H1 (cell line): ENCODE results near the gene RFLNA. TPM values are rescaled to one million over a fixed set of nuclear protein-coding genes. Genes with fewer than 3 reads are reported as not detected.

Experiments used
- CTCF ChIA-PET: fragments of 300-600 bp; sonication (Branson Sonifier 250); formaldehyde crosslinking; loops from one replicate; lab custom pipeline; 2021; ENCODE audit not compliant: partially characterized antibody; lab: Charles Lee
- POLR2A ChIA-PET: fragments of 300-600 bp; sonication (Branson Sonifier 250); formaldehyde crosslinking; loops from one replicate; lab custom pipeline; 2021; ENCODE audit warnings: inconsistent platforms; ENCODE audit not compliant: partially characterized antibody; lab: Charles Lee
- DNase-seq, 2 experiments: peaks; one replicate each; pipeline versions ENCODE4 v3.0.0 to v3.0.0-alpha.2; 2010 to 2022; ENCODE audit warnings: low spot score in 2 of 2, low read depth in 1 of 2, mixed read lengths in 1 of 2
- FAIRE-seq: peaks from 2 replicates; lab custom pipeline; 2011; peaks lifted over from hg19 to GRCh38; lab: Jason Lieb, UNC
- H2AFZ ChIP-seq: 2 replicates; pipeline ENCODE4 v1.8.1; 2012; ENCODE audit warnings: low read length, inconsistent platforms
- H2AK5ac ChIP-seq: 2 replicates; pipeline ENCODE4 v1.6.1; 2013; ENCODE audit warnings: low read depth, low read length
- H2BK120ac ChIP-seq: replicated peaks from 2 replicates; pipeline ENCODE3; 2013; ENCODE audit warnings: low read depth, low read length, inconsistent platforms
- H2BK12ac ChIP-seq: 2 replicates; pipeline ENCODE4 v1.6.1; 2013; ENCODE audit warnings: low read depth, low read length
- H2BK15ac ChIP-seq: 2 replicates; pipeline ENCODE4 v1.6.1; 2013; ENCODE audit warnings: low read length
- H2BK20ac ChIP-seq: 2 replicates; pipeline ENCODE4 v1.6.1; 2013; ENCODE audit warnings: low read length
- H2BK5ac ChIP-seq: 2 replicates; pipeline ENCODE4 v1.6.1; 2013; ENCODE audit warnings: low read depth, low read length
- H3K14ac ChIP-seq: 2 replicates; pipeline ENCODE4 v1.6.1; 2013; ENCODE audit warnings: inconsistent platforms; ENCODE audit not compliant: insufficient read length
- H3K18ac ChIP-seq: 2 replicates; pipeline ENCODE4 v1.6.1; 2013; ENCODE audit warnings: low read length; ENCODE audit errors: extremely low read depth
- H3K23ac ChIP-seq: 2 replicates; pipeline ENCODE4 v1.6.1; 2013; ENCODE audit warnings: inconsistent platforms; ENCODE audit not compliant: insufficient read length
- H3K23me2 ChIP-seq: 2 replicates; pipeline ENCODE4 v1.6.1; 2013; ENCODE audit warnings: low read depth, low read length
- H3K27ac ChIP-seq: 2 replicates; pipeline ENCODE4 v1.6.1; 2011; ENCODE audit warnings: low read depth, low read length, inconsistent platforms
- H3K27me3 ChIP-seq, 4 experiments: replicated peaks in 1 of 4; 1 replicate in 1 of 4; 2 replicates in 3 of 4; pipeline versions ENCODE4 v1.6.1 to v1.8.1; 2011 to 2013; ENCODE audit warnings: low read length in 3 of 4, mild to moderate bottlenecking in 3 of 4, inconsistent platforms in 2 of 4, mixed read lengths in 2 of 4, moderate library complexity in 1 of 4; ENCODE audit not compliant: control insufficient read depth in 3 of 4, insufficient read depth in 3 of 4; ENCODE audit errors: extremely low read depth in 1 of 4
- H3K36me3 ChIP-seq, 4 experiments: 2 replicates each; pipeline versions ENCODE4 v1.6.1 to v1.8.1; 2011 to 2013; ENCODE audit warnings: mild to moderate bottlenecking in 4 of 4, low read length in 3 of 4, moderate library complexity in 2 of 4, control low read depth in 1 of 4, inconsistent platforms in 1 of 4; ENCODE audit not compliant: insufficient read depth in 4 of 4, control insufficient read depth in 2 of 4
- H3K4ac ChIP-seq: replicated peaks from 2 replicates; pipeline ENCODE3; 2013; ENCODE audit warnings: low read length, low read depth, mixed read lengths, inconsistent platforms; ENCODE audit not compliant: insufficient read length
- H3K4me1 ChIP-seq, 4 experiments: replicated peaks in 1 of 4; 1 replicate in 1 of 4; 2 replicates in 3 of 4; pipeline versions ENCODE4 v1.6.1 to v1.8.1; 2011 to 2013; ENCODE audit warnings: low read length in 3 of 4, inconsistent platforms in 2 of 4, mixed read lengths in 1 of 4; ENCODE audit not compliant: insufficient read depth in 4 of 4, control insufficient read depth in 3 of 4
- H3K4me2 ChIP-seq, 2 experiments: 2 replicates each; pipeline versions ENCODE4 v1.6.1 to v1.8.1; 2011 to 2013; ENCODE audit warnings: low read depth in 2 of 2, low read length in 2 of 2, control low read depth in 1 of 2, inconsistent platforms in 1 of 2, mild to moderate bottlenecking in 1 of 2; ENCODE audit not compliant: insufficient read depth in 1 of 2
- H3K4me3 ChIP-seq, 4 experiments: fragments of 200-600, 300-600 bp in 1 of 4; sonication (generic), shearing (Covaris generic), sonication (Bioruptor Twin) in 1 of 4; 2 replicates each; pipeline versions ENCODE4 v1.5.1 to v1.8.1; 2011 to 2016; ENCODE audit warnings: low read length in 4 of 4, low read depth in 3 of 4, control low read depth in 2 of 4, inconsistent platforms in 2 of 4, mild to moderate bottlenecking in 2 of 4, mixed read lengths in 1 of 4, moderate library complexity in 1 of 4; ENCODE audit not compliant: insufficient read depth in 2 of 4; ENCODE audit errors: extremely low read depth in 1 of 4
- H3K56ac ChIP-seq: replicated peaks from 2 replicates; pipeline ENCODE3; 2013; ENCODE audit warnings: low read depth, mild to moderate bottlenecking, mixed read lengths, low read length, inconsistent platforms; ENCODE audit not compliant: insufficient read length
- H3K79me1 ChIP-seq: 2 replicates; pipeline ENCODE4 v1.6.1; 2013; ENCODE audit warnings: low read depth, low read length, control low read depth
- H3K79me2 ChIP-seq, 2 experiments: 2 replicates each; pipeline versions ENCODE4 v1.6.1 to v1.8.1; 2012 to 2013; ENCODE audit warnings: low read length in 2 of 2, mild to moderate bottlenecking in 2 of 2, inconsistent platforms in 1 of 2; ENCODE audit not compliant: insufficient read depth in 2 of 2, control insufficient read depth in 1 of 2
- H3K9ac ChIP-seq, 4 experiments: replicated peaks in 1 of 4; 1 replicate in 1 of 4; 2 replicates in 3 of 4; pipeline versions ENCODE4 v1.6.1 to v1.8.1; 2011 to 2013; ENCODE audit warnings: low read depth in 3 of 4, low read length in 3 of 4, control low read depth in 2 of 4, mild to moderate bottlenecking in 2 of 4, moderate library complexity in 2 of 4, inconsistent platforms in 1 of 4; ENCODE audit errors: extremely low read depth in 1 of 4
- H3K9me3 ChIP-seq, 2 experiments: 2 replicates each; pipeline versions ENCODE4 v1.6.1 to v1.8.1; 2012 to 2013; ENCODE audit warnings: mild to moderate bottlenecking in 2 of 2, moderate library complexity in 2 of 2, control low read depth in 1 of 2, inconsistent platforms in 1 of 2, low read depth in 1 of 2, low read length in 1 of 2, mixed read lengths in 1 of 2; ENCODE audit not compliant: insufficient read depth in 2 of 2
- H4K20me1 ChIP-seq, 2 experiments: replicated peaks in 1 of 2; 2 replicates each; pipeline versions ENCODE3 to v1.8.1; 2011 to 2013; ENCODE audit warnings: inconsistent platforms in 2 of 2, low read length in 2 of 2, mild to moderate bottlenecking in 1 of 2; ENCODE audit not compliant: insufficient read depth in 2 of 2, control insufficient read depth in 1 of 2
- H4K5ac ChIP-seq: 2 replicates; pipeline ENCODE4 v1.6.1; 2013; ENCODE audit warnings: low read length, low read depth, mixed read lengths, inconsistent platforms; ENCODE audit not compliant: insufficient read length
- H4K8ac ChIP-seq: 2 replicates; pipeline ENCODE4 v1.8.0; 2013; ENCODE audit warnings: mild to moderate bottlenecking, moderate library complexity, low read length, inconsistent platforms; ENCODE audit not compliant: insufficient read depth; ENCODE audit errors: extremely low read depth
- H4K91ac ChIP-seq: replicated peaks from 2 replicates; pipeline ENCODE3; 2013; ENCODE audit warnings: low read length, mixed read lengths, inconsistent platforms; ENCODE audit not compliant: insufficient read length
- BACH1 ChIP-seq: IDR thresholded peaks from 2 replicates; pipeline ENCODE4 v1.6.1; 2012; ENCODE audit warnings: low read length, improper control_type of control experiment
- BRCA1 ChIP-seq: IDR thresholded peaks from 2 replicates; pipeline ENCODE4 v1.6.1; 2012; ENCODE audit warnings: low read depth, low read length, improper control_type of control experiment
- CTBP2 ChIP-seq: IDR thresholded peaks from 2 replicates; pipeline ENCODE4 v1.7.0; 2011; ENCODE audit warnings: borderline replicate concordance, mild to moderate bottlenecking, moderate library complexity, mixed read lengths, low read length; ENCODE audit not compliant: insufficient read depth, insufficient read length
- KDM4A ChIP-seq: IDR thresholded peaks from one replicate; pipeline ENCODE4 v1.7.1; 2012; ENCODE audit warnings: low read depth, mild to moderate bottlenecking, moderate library complexity, low read length, inconsistent platforms; ENCODE audit not compliant: severe bottlenecking
- KDM5A ChIP-seq: fragments of 200-600 bp; IDR thresholded peaks from 2 replicates; pipeline ENCODE4 v1.7.1; 2012; ENCODE audit warnings: mild to moderate bottlenecking, low read length, inconsistent platforms, mixed read lengths
- POU5F1 ChIP-seq: IDR thresholded peaks from 2 replicates; pipeline ENCODE4 v1.6.1; 2011; ENCODE audit warnings: low read depth, mild to moderate bottlenecking, low read length, moderate library complexity
- RNF2 ChIP-seq: fragments of 200-900, 300-1000 bp; sonication (generic); IDR thresholded peaks from 2 replicates; pipeline ENCODE4 v1.7.1; 2016; ENCODE audit warnings: borderline replicate concordance, low read depth, mild to moderate bottlenecking, antibody characterized with exemption, low read length; ENCODE audit not compliant: poor library complexity, severe bottlenecking; ENCODE audit errors: missing control alignments
- RXRA ChIP-seq: IDR thresholded peaks from 2 replicates; pipeline ENCODE4 v1.6.1; 2011; ENCODE audit warnings: low read depth, mild to moderate bottlenecking, low read length, moderate library complexity; ENCODE audit not compliant: insufficient read depth
- SIN3A ChIP-seq, 2 experiments: IDR thresholded peaks in 1 of 2; conservative IDR thresholded peaks in 1 of 2; 2 replicates each; pipeline ENCODE4 v1.6.1; 2011 to 2012; ENCODE audit warnings: low read length in 2 of 2, improper control_type of control experiment in 1 of 2, low read depth in 1 of 2, mild to moderate bottlenecking in 1 of 2
- SIX5 ChIP-seq: IDR thresholded peaks from 2 replicates; pipeline ENCODE4 v1.6.1; 2011; ENCODE audit warnings: mild to moderate bottlenecking, low read depth, low read length
- TAF7 ChIP-seq: optimal IDR thresholded peaks from 2 replicates; pipeline ENCODE3; 2011; ENCODE audit warnings: low read depth, mild to moderate bottlenecking, inconsistent platforms, low read length, moderate library complexity, borderline replicate concordance
- WGBS, 2 experiments: shearing (Covaris generic) in 1 of 2; methylation state at CpG; one replicate each; pipeline versions ENCODE4 v1.1.6 to v1.1.7; 2013 to 2015; ENCODE audit warnings: low lambda C conversion rate in 2 of 2, mixed read lengths in 2 of 2, inconsistent platforms in 1 of 2, low coverage in 1 of 2, missing lambda C conversion rate in 1 of 2; ENCODE audit not compliant: insufficient replicate concordance in 2 of 2, insufficient coverage in 1 of 2, insufficient read length in 1 of 2; ENCODE audit errors: extremely low coverage in 1 of 2, missing lambda C conversion rate in 1 of 2; 5-methylcytosine and 5-hydroxymethylcytosine counted together
- polyA plus RNA-seq, 7 experiments: library from polyadenylated mRNA; depleted of rRNA in 3 of 7; stranded (reverse) in 5 of 7; unstranded in 2 of 7; fragments of >200 nt in 5 of 7; fragments of 200-250 nt in 2 of 7; gene quantifications; 1 replicate in 5 of 7; 2 replicates in 1 of 7; 4 replicates in 1 of 7; pipeline versions ENCODE4 v1.2.1 to v1.2.3, GENCODE V29; 2011 to 2013; ENCODE audit warnings: missing spikeins in 2 of 7, mixed read lengths in 2 of 7
- total RNA-seq: library from RNA; stranded (reverse); fragmentation: NEBNext Ultra II Directional; extraction: Animal tissue kit (Norgen Biotek cat#: 25700); gene quantifications from 2 replicates; pipeline ENCODE4 v1.2.1, GENCODE V29; 2021
- TF ChIP-seq, protein P1 (sequence below): IDR thresholded peaks from 2 replicates; pipeline ENCODE4 v1.6.1; 2011; ENCODE audit warnings: low read depth, mild to moderate bottlenecking, low read length; ENCODE audit not compliant: insufficient read depth

Gene RFLNA
- total and polyA plus RNA-seq, 2 of the 8 experiments (the other 6 are each of a cell fraction or from before 2014, with no cell fraction given) = 6.4 to 6.6 TPM

DNA sequence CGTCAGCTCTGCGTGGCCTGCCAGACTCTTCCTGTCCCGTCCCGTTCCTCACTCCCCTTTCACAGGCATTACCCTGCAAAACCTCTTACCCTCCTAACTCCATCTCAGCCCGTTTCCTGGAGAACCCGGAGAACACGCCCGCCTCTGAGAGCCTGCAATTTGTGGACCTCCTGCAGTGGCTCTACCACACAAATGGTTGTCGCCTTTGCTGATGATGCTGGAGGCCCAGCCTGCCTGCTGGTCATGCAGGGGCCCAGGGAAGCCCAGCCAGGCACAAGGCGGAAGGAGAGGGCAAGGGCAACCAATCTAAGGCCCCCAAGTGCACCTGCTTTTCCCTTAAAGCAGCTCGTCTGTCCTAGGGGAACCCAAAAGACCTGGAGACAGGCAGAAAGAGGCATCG, 22.5 kb downstream of the RFLNA start:
- FAIRE-seq (no peak), DNase-seq (no peak)
- CTCF ChIA-PET = interaction anchor here (1.0 to 9.1 kb wide), 5 partner anchors 30 to 454 kb away, joined by 3 to 78 read pairs (median 14); no protein-coding TSS in a partner anchor
- TF ChIP-seq KDM5A (no peak), RNF2 (no peak), TAF7 (no peak), POU5F1 (no peak), RXRA (no peak), SIX5 (no peak), KDM4A (no peak), BRCA1 (no peak), BACH1 (no peak), SIN3A (conservative IDR thresholded peaks at IDR 0.05 in 1 of 2, IDR thresholded peaks at IDR 0.05 in 1 of 2; ENCODE audit: low read depth in 1 of 2, low read length in 2 of 2) (no peak), CTBP2 (no peak)
- TF ChIP-seq, protein P1, sequence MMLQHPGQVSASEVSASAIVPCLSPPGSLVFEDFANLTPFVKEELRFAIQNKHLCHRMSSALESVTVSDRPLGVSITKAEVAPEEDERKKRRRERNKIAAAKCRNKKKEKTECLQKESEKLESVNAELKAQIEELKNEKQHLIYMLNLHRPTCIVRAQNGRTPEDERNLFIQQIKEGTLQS = no peak

More for the DNA sequence above, 22.5 kb downstream of the RFLNA start:
- Histone ChIP-seq H3K27ac (no peak overlapping the region), H2AK5ac (peak overlapping the region; percentile 79; the same call in 1 of the 2 replicates), H3K14ac (no peak overlapping the region), H3K23me2 (no peaks in the 10 kb centered on the region), H3K4me3 (no peak overlapping the region), H4K5ac (no peak overlapping the region), H3K56ac (no peak overlapping the region), H2BK20ac (no peak overlapping the region; the same call in 1 of the 2 replicates), H4K91ac (peak overlapping the region; percentile 37), H2BK120ac (no peak overlapping the region), H3K27me3 (no peaks in the 10 kb centered on the region; a peak in 1 of 7 replicates), H3K4me2 (no peak overlapping the region), H3K18ac (0 out of 2 replicates have a peak overlapping the region, but pooled peaks have one; percentile 7), H2BK12ac (peak overlapping the region; percentile 1; the same call in 1 of the 2 replicates), H2BK5ac (0 out of 2 replicates have a peak overlapping the region, but pooled peaks have one; percentile 69), H3K9ac (no peak overlapping the region), H3K4ac (peak overlapping the region; percentile 72), H4K8ac (no peak overlapping the region), H2AFZ (no peak overlapping the region), H3K36me3 (peaks cover 0 to 4% (median 0%) of the 10 kb centered on the region in 4 experiments; a peak in 1 of 8 replicates), H3K79me1 (no peaks in the 10 kb centered on the region), H4K20me1 (no peaks in the 10 kb centered on the region), H2BK15ac (no peak overlapping the region), H3K9me3 (no peaks in the 10 kb centered on the region), H3K23ac (no peak overlapping the region), H3K79me2 (no peaks in the 10 kb centered on the region), H3K4me1 (peaks cover 6 to 31% (median 19%) of the 10 kb centered on the region in 4 experiments)
- POLR2A ChIA-PET = no interaction called here
- WGBS, 2 experiments = 93% methylated on average over 8 of the region's 12 CpGs; no CpG with 5 or more reads in 1 of the 2 experiments
